Measurements from ENCODE around the gene VTN.

- TF ChIP-seq CTCF (IDR thresholded peaks at IDR 0.05) = no peak
- no peak for TF ChIP-seq POLR2A (IDR thresholded peaks at IDR 0.05)
- TF ChIP-seq POLR2AphosphoS5 (IDR thresholded peaks at IDR 0.05) = no peak
- no peak for TF ChIP-seq EP300 (IDR thresholded peaks at IDR 0.05)
Observed at GRCh38 chr17:28317966-28318758, 51.9 kb downstream of the VTN start.

All from stomach (tissue), 4 donors.